ENCODE measurements around the gene PRKCZ. TPM values are rescaled to one million over a fixed set of nuclear protein-coding genes. Genes with fewer than 3 reads are reported as not detected.

The PRKCZ gene
- total RNA-seq, 2 experiments from 2014 or later = 17.8 to 19.0 TPM

DNA sequence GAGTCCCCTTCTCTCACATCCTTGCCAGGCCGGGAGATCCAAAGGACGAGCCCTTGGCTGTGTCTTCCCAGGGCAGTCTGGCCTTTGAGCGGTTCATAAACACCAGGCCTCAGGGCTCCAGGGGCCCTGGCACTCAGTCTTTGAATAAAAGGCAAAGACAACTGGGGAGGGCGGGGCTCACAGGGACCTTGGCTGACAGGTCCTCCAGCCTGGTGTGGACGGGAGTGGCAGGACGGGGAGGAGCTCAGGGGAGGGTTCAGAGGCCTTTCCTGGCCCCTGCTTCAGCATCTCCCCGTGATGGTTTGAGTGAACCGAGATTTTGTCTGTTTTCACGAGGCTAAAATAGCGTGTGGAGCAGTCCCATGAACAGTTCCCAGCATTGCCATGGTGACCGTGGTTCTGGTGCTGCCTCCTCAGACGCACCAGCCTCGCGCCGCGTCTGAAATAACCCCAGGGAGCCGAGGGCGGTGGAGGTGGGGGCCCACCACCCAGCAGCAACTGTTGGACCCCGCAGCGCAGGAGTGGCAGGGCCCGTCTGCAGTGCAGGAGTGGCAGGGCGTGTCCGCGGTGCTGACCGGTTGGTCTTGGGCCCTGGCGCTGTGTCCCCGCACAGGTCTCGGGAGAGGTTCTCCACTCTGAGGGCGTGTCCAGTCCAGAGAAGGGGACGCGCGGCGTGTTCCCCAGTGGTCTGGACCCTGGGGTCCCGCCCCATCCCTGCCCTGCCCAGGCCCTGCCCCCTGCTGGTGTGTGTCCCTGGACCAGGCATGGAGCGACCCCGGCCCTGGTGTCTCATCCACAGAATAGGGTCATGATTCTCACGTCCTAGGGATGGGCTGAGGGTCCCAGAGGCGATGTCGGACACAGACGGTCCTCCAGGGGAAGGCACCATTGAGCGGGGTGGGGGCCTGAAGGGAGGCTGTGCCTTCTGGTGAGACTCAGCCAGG, 7.1 kb upstream of the PRKCZ start:
- Histone ChIP-seq H3K27ac (ENCODE audit: low read depth in 1 of 2, low read length in 2 of 2) (no peak overlapping the region), H3K4me1 (ENCODE audit: insufficient read depth, low read length) (peaks cover 23% of the 10 kb centered on the region), H3K36me3 (ENCODE audit: insufficient read depth, low read length) (no peaks in the 10 kb centered on the region), H3K4me3 (ENCODE audit: low read length) (no peak overlapping the region), H3K27me3 (ENCODE audit: control insufficient read depth in 1 of 2, insufficient read depth in 2 of 2, low read length in 2 of 2) (peaks cover 9 to 11% of the 10 kb centered on the region in 2 experiments), H3K9me3 (ENCODE audit: control insufficient read depth in 1 of 2, insufficient read depth in 1 of 2, low read length in 2 of 2) (peaks cover 0 to 11% of the 10 kb centered on the region in 2 experiments)
- ATAC-seq (ENCODE audit: poor library complexity) (no peak), DNase-seq (no peak)
- Mint-ChIP-seq H3K4me3 (no peak overlapping the region), H3K27ac (no peak overlapping the region), H3K36me3 (ENCODE audit: low read depth) (no peaks in the 10 kb centered on the region), H3K27me3 (peaks cover 6% of the 10 kb centered on the region), H3K4me1 (ENCODE audit: low read depth) (peaks cover 14% of the 10 kb centered on the region), H3K9me3 (no peaks in the 10 kb centered on the region)
- CTCF ChIA-PET = no interaction called here
- POLR2A ChIA-PET = no interaction called here
- intact Hi-C loops (cut with DNase I, micrococcal nuclease) = no loop called here
- TF ChIP-seq, protein P1, sequence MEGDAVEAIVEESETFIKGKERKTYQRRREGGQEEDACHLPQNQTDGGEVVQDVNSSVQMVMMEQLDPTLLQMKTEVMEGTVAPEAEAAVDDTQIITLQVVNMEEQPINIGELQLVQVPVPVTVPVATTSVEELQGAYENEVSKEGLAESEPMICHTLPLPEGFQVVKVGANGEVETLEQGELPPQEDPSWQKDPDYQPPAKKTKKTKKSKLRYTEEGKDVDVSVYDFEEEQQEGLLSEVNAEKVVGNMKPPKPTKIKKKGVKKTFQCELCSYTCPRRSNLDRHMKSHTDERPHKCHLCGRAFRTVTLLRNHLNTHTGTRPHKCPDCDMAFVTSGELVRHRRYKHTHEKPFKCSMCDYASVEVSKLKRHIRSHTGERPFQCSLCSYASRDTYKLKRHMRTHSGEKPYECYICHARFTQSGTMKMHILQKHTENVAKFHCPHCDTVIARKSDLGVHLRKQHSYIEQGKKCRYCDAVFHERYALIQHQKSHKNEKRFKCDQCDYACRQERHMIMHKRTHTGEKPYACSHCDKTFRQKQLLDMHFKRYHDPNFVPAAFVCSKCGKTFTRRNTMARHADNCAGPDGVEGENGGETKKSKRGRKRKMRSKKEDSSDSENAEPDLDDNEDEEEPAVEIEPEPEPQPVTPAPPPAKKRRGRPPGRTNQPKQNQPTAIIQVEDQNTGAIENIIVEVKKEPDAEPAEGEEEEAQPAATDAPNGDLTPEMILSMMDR (IDR thresholded peaks at IDR 0.05) = no peak

DNA sequence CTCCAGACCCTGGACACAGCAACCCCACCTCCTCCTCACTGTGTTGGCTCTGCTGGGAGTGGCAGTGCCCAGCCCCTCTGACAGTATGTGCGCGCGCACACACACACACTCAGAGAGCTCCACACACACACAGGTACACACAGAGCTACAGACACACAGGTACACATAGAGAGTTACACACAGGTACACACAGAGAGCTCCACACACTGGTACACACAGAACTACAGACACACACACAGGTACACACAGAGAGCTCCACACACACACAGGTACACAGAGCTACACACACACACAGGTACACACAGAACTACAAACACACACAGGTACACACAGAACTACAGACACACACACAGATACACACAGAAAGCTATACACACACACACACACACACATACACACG, 6.3 kb upstream of the PRKCZ start:
- Mint-ChIP-seq H3K9me3 (no peaks in the 10 kb centered on the region), H3K27ac (no peak overlapping the region), H3K36me3 (ENCODE audit: low read depth) (no peaks in the 10 kb centered on the region), H3K4me1 (ENCODE audit: low read depth) (peaks cover 15% of the 10 kb centered on the region), H3K4me3 (peak overlapping the region; percentile 67), H3K27me3 (peaks cover 11% of the 10 kb centered on the region)
- ATAC-seq (ENCODE audit: poor library complexity) (no peak), DNase-seq (no peak)
- Histone ChIP-seq H3K9me3 (ENCODE audit: control insufficient read depth in 1 of 2, insufficient read depth in 1 of 2, low read length in 2 of 2) (peaks cover 0 to 11% of the 10 kb centered on the region in 2 experiments), H3K4me3 (ENCODE audit: low read length) (no peak overlapping the region), H3K36me3 (ENCODE audit: insufficient read depth, low read length) (no peaks in the 10 kb centered on the region), H3K27ac (ENCODE audit: low read depth in 1 of 2, low read length in 2 of 2) (no peak overlapping the region), H3K4me1 (ENCODE audit: insufficient read depth, low read length) (peaks cover 23% of the 10 kb centered on the region), H3K27me3 (ENCODE audit: control insufficient read depth in 1 of 2, insufficient read depth in 2 of 2, low read length in 2 of 2) (peaks cover 9 to 16% of the 10 kb centered on the region in 2 experiments)
- ChIA-PET POLR2A (no interaction called here), CTCF (interaction anchor here (1.0 to 1.3 kb wide), 2 partner anchors 13 to 208 kb away, joined by 3 to 4 read pairs; no protein-coding TSS in a partner anchor)
- intact Hi-C loops (cut with DNase I, micrococcal nuclease) = loop anchor here in 1 of 2 experiments (1.0 kb wide), 1 partner anchor 100 kb away; no protein-coding TSS in a partner anchor
- TF ChIP-seq, protein P1 (IDR thresholded peaks at IDR 0.05) = no peak

DNA sequence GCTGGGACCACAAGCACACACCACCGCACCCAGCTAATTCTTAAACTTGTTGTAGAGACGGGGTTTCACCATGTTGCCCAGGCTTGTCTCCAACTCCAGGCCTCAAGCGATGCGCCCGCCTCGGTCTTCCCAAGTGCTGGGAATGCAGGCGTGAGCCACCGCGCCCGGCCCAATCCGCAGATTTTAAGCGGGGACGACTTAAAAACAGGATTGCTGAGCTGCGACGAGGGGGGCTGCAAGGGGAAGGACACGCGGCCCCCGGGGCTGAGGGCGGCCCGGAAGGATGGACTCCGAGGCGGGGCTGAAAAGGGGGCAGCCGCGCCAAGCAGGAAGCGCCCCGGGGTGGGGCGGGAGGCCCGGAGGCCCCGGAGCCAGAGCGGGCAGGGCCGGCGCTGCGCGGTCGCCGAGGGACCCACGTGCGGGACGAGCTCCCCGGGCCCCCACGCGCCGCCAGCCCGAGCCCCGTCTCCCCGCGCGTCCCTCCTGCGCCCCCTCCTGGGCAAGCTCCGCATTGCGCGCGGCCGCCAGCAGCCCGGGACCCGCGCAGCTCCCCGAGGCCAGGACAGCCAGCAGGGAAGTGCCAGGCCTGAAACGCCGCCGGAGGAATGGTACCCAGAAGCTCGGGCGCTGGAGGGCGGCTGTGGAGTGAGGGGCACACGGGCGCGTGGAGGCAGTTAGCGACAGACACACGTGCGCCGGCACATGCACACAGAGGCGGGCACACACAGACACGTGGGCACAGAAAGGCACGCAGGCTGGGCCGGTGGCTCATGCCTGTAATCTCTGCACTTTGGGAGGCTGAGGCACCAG, 5.5 kb upstream of the PRKCZ start:
- H3K9me3 ChIP-seq (ENCODE audit: control insufficient read depth in 1 of 2, insufficient read depth in 1 of 2, low read length in 2 of 2) = peaks cover 0 to 16% of the 10 kb centered on the region in 2 experiments
- ChIA-PET POLR2A (interaction anchor here (0.6 to 1.0 kb wide), 2 partner anchors 19 to 102 kb away, joined by 3 read pairs; no protein-coding TSS in a partner anchor), CTCF (interaction anchor here (0.6 to 1.3 kb wide), 14 partner anchors 9 to 207 kb away, joined by 3 to 11 read pairs (median 3); no protein-coding TSS in a partner anchor)
- TF ChIP-seq, protein P1 (IDR thresholded peaks at IDR 0.05) = peak; percentile 74
- H3K27ac Mint-ChIP-seq = no peak overlapping the region
- H3K27ac ChIP-seq (ENCODE audit: low read depth in 1 of 2, low read length in 2 of 2) = no peak overlapping the region
- no peaks in the 10 kb centered on the region for H3K36me3 ChIP-seq (ENCODE audit: insufficient read depth, low read length)
- peaks cover 16% of the 10 kb centered on the region for H3K27me3 Mint-ChIP-seq
- no peaks in the 10 kb centered on the region for H3K36me3 Mint-ChIP-seq (ENCODE audit: low read depth)
- peak; percentile 61 to 90 (median 76) for DNase-seq
- peaks cover 22% of the 10 kb centered on the region for H3K4me1 Mint-ChIP-seq (ENCODE audit: low read depth)
- peak; percentile 94 for ATAC-seq (ENCODE audit: poor library complexity)
- peak overlapping the region; percentile 39 for H3K4me3 ChIP-seq (ENCODE audit: low read length)
- intact Hi-C loops (cut with DNase I, micrococcal nuclease) = loop anchor here in 1 of 2 experiments (1.0 to 5.0 kb wide), 3 partner anchors 84 to 598 kb away; no protein-coding TSS in a partner anchor
- H3K4me1 ChIP-seq (ENCODE audit: insufficient read depth, low read length) = peaks cover 30% of the 10 kb centered on the region
- peak overlapping the region; percentile 34 for H3K4me3 Mint-ChIP-seq
- H3K9me3 Mint-ChIP-seq = no peaks in the 10 kb centered on the region
- peaks cover 9 to 16% of the 10 kb centered on the region in 2 experiments for H3K27me3 ChIP-seq (ENCODE audit: control insufficient read depth in 1 of 2, insufficient read depth in 2 of 2, low read length in 2 of 2)
